Hematopoietic multipotent progenitor cell treated with erythropoietin and hydrocortisone succinate and interleukin-3 and kit ligand, for 8 days (in vitro differentiated cells): Measurements from ENCODE around the gene CNGA1.
"Not testable (repeated sequence)": the region's sequence is repeated elsewhere in the genome, so short reads cannot be mapped to it uniquely, and the experiment has no call there.

Source experiments
- DNase-seq: peaks from one replicate; pipeline ENCODE4 v3.0.0-alpha.2; 2015

CNGA1 gene

DNA sequence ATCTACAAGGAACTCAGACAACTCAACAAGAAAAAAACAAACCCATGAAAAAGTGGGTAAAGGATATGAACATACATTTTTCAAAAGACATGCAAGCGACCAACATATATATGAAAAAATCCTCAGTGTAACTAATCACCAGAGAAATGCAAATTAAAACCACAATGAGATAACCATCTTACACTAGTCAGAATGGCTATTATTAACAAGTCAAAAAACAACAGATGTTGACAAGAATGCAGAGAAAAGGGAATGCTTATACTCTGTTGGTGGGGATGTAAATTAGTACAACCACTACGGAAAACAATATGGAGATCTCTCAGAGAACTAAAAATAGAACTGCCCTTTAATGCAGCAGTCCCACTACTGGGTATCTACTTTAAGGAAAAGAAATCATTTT lies 12.2 kb upstream of the CNGA1 start:
- no peak for DNase-seq

- no peak for DNase-seq
Measured at GRCh38 chr4:48027653-48028052, 11.2 kb upstream of the CNGA1 start.

DNA sequence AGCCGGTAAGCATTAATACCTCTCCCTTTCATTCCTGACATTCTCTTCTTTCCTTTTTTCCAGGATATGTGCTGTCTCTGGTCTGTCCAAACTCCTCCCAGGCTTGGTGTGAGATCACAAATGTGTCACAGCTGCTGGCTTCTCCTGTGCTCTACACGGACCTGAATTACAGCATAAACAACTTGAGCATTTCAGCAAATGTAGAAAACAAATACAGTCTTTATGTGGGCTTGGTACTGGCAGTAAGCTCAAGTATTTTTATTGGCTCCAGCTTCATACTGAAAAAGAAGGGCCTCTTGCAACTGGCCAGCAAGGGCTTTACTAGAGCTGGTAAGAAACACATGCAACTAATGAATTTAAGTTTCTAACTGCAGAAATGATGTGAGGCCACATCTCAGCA lies 8.5 kb upstream of the CNGA1 start:
- DNase-seq, result no peak

DNA sequence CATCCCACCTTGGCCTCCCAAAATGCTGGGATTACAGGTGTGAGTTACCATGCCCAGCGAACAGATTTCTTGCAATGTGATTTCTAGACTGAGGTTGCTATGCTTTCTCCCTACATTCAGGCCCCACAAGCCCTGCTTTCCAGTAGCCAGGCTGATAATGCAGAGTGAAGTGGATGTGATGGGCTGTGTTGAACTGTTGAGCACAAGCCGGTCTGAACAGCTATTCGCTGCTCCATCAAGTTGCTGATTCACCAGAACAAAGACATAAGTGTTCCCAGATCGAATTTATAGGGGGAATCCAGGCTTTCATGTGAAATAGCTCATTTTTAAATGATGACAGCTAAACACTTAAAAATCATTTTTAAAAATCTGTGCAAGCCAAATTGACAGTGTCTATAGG lies 8.0 kb upstream of the CNGA1 start:
- DNase-seq, result no peak

GRCh38 chr4:48022192-48022799 lies 5.8 kb upstream of the CNGA1 start:
- no peak for DNase-seq

DNA sequence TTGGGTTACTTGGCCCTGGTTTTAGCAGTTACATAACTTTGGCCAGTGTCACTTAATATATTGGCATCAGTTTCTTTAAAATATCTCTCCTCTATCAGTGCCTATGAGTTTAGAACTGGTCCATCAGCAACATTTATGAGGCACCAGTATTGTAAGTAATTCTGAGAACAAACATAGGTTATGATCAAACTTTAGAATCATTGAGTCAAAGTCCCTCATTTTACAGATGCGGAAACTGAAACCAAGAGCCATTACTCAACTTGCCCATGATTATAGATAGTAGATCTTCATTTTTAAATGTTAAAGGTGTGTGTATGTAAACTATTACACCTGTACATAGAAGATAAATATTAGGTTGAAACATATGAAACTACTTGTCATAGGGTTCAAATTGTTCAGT lies 4.6 kb upstream of the CNGA1 start:
- no peak for DNase-seq

DNA sequence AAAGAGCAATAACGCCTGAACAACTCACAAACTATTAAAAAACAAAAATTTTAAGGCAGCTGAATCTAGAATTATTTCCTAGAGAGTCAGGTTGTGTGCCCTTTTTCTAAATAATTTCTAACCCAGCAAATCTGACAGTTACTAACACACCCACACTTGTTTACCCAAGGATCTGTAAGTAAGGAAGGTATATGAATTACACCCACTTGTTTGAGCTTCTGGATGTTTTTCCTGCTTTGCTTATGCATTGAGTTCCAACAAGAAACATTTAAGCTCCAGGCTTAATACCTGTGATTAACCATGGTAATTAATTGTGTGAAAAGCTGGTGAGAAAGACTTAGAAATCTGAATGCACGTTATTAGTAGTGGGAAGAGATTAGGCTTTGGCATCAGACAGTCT lies 1.6 kb upstream of the CNGA1 start:
- DNase-seq, result no peak

DNA sequence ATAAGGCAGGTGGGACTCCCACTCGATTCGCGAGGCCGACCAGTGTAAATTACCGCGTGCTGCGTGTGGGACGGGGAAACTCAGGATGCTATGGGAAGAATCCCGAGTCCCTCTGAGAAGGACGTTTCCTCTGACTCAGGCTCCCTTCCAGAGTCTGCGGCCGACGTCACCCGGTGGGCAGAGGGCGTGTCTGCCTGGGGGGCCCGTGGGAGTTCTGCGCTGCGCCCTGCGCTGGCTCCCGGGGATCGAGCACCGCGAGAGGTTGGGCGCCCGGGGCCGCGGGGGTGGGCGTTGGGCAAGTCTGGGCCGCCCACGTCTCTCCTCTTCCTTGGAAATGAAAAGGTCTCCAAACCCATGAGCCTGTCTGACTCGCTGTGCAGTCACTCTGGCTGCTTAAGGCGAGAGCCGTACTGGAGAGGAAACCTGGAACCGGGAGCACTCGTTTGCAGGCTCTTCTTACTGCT lies 659 bp upstream of the CNGA1 start:
- no peak for DNase-seq

GRCh38 chr4:48015678-48016077 lies 803 bp downstream of the CNGA1 start:
- DNase-seq, result no peak

DNA sequence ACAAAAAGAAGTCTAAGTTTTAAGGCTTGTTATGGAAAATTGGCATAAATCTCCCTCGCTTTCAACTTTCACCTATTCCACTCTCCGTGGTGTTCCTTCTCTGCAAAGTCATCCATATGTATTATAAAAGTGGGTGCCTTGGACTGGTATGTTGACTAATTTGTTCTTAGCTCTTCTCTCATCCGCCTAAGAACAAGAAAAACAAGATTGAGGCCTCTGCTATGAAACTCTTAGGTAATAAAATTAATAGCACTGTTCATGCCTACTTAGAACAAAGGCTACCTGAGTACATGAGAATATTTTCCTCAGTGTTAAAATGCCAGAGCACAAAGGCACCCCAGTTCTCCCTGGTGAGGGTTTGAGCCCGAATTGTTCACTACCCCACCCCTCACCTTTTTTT lies 1.3 kb downstream of the CNGA1 start:
- no peak for DNase-seq

DNA sequence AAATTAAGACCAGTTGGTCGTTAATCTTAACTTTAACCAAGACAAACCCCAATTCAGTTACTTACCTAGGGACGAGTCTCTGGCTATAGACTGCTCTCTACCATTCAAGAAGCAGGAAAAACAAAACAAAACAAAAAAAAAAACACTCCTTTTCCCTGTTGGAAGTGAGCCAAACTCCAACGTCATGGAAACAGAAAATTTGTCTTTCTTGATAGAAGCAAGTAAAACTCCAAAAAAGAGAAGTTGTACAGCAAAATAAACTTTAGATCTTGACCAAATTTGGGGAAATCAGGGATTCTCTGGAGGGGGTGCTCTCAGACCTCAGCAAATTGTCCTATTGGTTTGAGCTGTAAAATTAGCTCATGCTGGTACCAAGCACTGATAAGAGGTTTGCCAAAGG lies 3.7 kb downstream of the CNGA1 start:
- DNase-seq, result peak; percentile 4

GRCh38 chr4:48011722-48012121 lies 4.8 kb downstream of the CNGA1 start:
- DNase-seq, result no peak

- not testable (repeated sequence) for DNase-seq
Measured at GRCh38 chr4:48010906-48011305, 5.6 kb downstream of the CNGA1 start.

DNA sequence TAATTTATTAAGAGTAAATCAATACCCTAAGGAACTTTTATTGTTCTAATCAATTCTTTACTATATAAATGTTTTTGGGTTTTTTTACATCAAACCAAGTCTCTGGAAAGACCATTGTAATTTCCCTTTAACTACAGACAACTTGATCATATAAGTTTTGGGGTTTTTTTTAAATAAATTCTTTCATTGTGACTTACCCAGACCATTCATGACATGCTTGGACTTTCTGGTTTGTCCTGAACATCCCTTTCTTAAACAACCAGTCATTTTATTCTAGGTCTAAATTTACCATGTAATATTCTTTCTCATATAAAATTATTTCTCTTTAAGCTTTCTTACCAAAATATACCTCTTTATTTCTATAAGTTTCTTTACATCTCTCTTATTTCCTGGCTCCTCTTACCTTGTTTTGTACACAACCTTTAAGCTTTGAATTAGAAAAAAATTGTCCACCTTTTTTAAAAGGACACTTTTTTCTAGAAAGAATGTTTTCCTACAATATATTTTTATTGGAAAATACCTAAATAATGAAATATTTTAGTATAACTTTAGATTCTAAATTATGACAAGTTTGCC lies 8.4 kb downstream of the CNGA1 start:
- DNase-seq, result no peak

DNA sequence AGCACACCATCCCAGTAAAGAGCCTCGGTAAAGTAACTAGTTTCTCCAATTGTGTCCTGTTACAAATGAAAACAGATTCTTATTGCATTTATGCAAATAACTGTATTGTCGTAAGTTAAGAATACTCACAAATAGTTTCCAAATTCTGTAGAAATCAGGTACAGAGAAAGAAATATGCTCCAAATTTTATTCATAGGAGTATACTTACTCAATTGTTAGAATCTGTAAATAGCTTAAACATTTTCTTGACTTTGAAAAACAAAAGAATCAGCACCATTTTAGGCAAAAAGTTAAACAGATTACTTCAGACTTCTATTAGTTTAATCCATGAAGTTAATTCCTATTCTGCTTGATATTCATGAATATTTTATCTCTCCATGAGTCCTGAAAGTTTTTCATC lies 10.7 kb downstream of the CNGA1 start:
- DNase-seq, result no peak

DNA sequence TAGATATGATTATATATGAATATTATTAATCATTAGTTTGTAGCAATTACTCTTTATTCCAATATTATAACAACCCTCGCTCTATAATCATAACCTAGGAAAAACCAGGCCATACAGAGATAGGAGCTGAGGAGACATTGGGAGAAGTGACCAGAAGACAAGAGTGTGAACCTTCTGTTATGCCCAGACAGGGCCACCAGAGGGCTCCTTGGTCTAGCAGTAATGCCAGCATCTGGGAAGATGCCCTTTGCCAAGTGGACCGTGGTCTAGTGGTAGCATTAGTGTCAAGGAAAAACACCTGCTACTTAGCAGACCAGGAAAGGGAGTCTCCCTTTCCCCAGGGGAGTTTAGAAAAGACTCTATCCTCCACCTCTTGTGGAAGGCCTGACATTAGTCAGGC lies 12.9 kb downstream of the CNGA1 start:
- DNase-seq, result peak; percentile 31

GRCh38 chr4:48002267-48002666 lies 14.2 kb downstream of the CNGA1 start:
- DNase-seq, result no peak

- no peak for DNase-seq
Measured at GRCh38 chr4:47996021-47996420, 20.5 kb downstream of the CNGA1 start.

GRCh38 chr4:47992475-47992874 lies 24.0 kb downstream of the CNGA1 start:
- not testable (repeated sequence) for DNase-seq

GRCh38 chr4:47990145-47990544 lies 26.3 kb downstream of the CNGA1 start:
- DNase-seq, result no peak

GRCh38 chr4:47974566-47974965 lies 41.9 kb downstream of the CNGA1 start:
- DNase-seq, result no peak

GRCh38 chr4:47972721-47973120 lies 43.8 kb downstream of the CNGA1 start:
- no peak for DNase-seq

- no peak for DNase-seq
Measured at GRCh38 chr4:47972181-47972580, 44.3 kb downstream of the CNGA1 start.

GRCh38 chr4:47968847-47969246 lies 47.6 kb downstream of the CNGA1 start:
- DNase-seq, result no peak

- no peak for DNase-seq
Measured at GRCh38 chr4:47954677-47955076, 61.8 kb downstream of the CNGA1 start.
